HG03342 (cell line): Measurements from ENCODE around the gene PARVA.

Source experiments
- ATAC-seq: cut with Tn5 transposase; IDR thresholded peaks from one replicate; pipeline ENCODE4 v1.9.1; 2021; ENCODE audit warnings: mild to moderate bottlenecking, moderate library complexity; ENCODE audit not compliant: unreplicated experiment

Gene PARVA

GRCh38 chr11:12430351-12430750 lies 53.0 kb downstream of the PARVA start:
- no peak for ATAC-seq

GRCh38 chr11:12430954-12431595 lies 53.7 kb downstream of the PARVA start:
- no peak for ATAC-seq

- no peak for ATAC-seq
Measured at GRCh38 chr11:12432507-12432906, 55.1 kb downstream of the PARVA start.

GRCh38 chr11:12433121-12433520 lies 55.8 kb downstream of the PARVA start:
- ATAC-seq: no peak

- no peak for ATAC-seq
Measured at GRCh38 chr11:12433571-12434324, 56.4 kb downstream of the PARVA start.

- no peak for ATAC-seq
Measured at GRCh38 chr11:12434325-12434654, 56.9 kb downstream of the PARVA start.

GRCh38 chr11:12435264-12435663 lies 57.9 kb downstream of the PARVA start:
- no peak for ATAC-seq

- ATAC-seq: no peak
Measured at GRCh38 chr11:12436266-12436665, 58.9 kb downstream of the PARVA start.

- no peak for ATAC-seq
Measured at GRCh38 chr11:12438291-12438690, 60.9 kb downstream of the PARVA start.

- ATAC-seq: no peak
Measured at GRCh38 chr11:12439615-12440014, 62.2 kb downstream of the PARVA start.

- no peak for ATAC-seq
Measured at GRCh38 chr11:12440565-12440964, 63.2 kb downstream of the PARVA start.

GRCh38 chr11:12441231-12441861 lies 64.0 kb downstream of the PARVA start:
- no peak for ATAC-seq

GRCh38 chr11:12444601-12445000 lies 67.2 kb downstream of the PARVA start:
- no peak for ATAC-seq

- ATAC-seq: no peak
Measured at GRCh38 chr11:12445001-12445400, 67.6 kb downstream of the PARVA start.

- ATAC-seq: no peak
Measured at GRCh38 chr11:12446863-12447262, 69.5 kb downstream of the PARVA start.

- ATAC-seq: no peak
Measured at GRCh38 chr11:12448131-12448939, 71.0 kb downstream of the PARVA start.

- no peak for ATAC-seq
Measured at GRCh38 chr11:12449961-12450715, 72.8 kb downstream of the PARVA start.

GRCh38 chr11:12451179-12451814 lies 73.9 kb downstream of the PARVA start:
- no peak for ATAC-seq

GRCh38 chr11:12453243-12453642 lies 75.9 kb downstream of the PARVA start:
- ATAC-seq: no peak

- no peak for ATAC-seq
Measured at GRCh38 chr11:12454782-12455181, 77.4 kb downstream of the PARVA start.
